ENCODE measurements around the gene CAP2. TPM values are rescaled to one million over a fixed set of nuclear protein-coding genes. Genes with fewer than 3 reads are reported as not detected.

Gene CAP2
- total RNA-seq: 10 to 100 TPM in 1 of 4 donors, 1 to 10 TPM in 3; 4.8 to 10.1 (median 7.8) TPM

- TF ChIP-seq POLR2AphosphoS5 (IDR thresholded peaks at IDR 0.05): peak in 1 of 3 donors; percentile 56
- no peak for TF ChIP-seq CTCF (IDR thresholded peaks at IDR 0.05)
- TF ChIP-seq POLR2A (IDR thresholded peaks at IDR 0.05): peak; percentile 8
- no peak for TF ChIP-seq EP300 (IDR thresholded peaks at IDR 0.05; ENCODE audit: low read depth)
- in situ Hi-C loops (cut with MboI; ENCODE audit: low pct_ligation_motif_present in 1 of 4, low pct_unique_long_range_greater_than_20kb in 1 of 4, low sequenced_read_pairs in 3 of 4): no loop called here
- Histone ChIP-seq H3K27me3 (peaks cover 6% of the 10 kb centered on the region), H3K36me3 (no peaks in the 10 kb centered on the region), H3K27ac (peak within 1 kb of the TSS; percentile 75 to 90 (median 90)), H3K4me1 (peaks cover 0 to 23% (median 5%) of the 10 kb centered on the region in 4 donors), H3K9me3 (no peaks in the 10 kb centered on the region), H3K4me3 (peak within 1 kb of the TSS; percentile 64 to 93 (median 78))
- DNase-seq: peak; percentile 62
- intact Hi-C loops (cut with DNase I; ENCODE audit: low total_unique reads): no loop called here
- WGBS, 2 donors (ENCODE audit: low coverage in 1 of 2): 3 to 10% methylated on average over 4 to 37 of the region's 42 CpGs
These were observed at the start of gene CAP2 for GRCh38 chr6:17392978-17393891. Gene CAP2 (plus strand): TSS chr6:17393595. CDS start chr6:17421556, 27,961 bp downstream.

- TF ChIP-seq POLR2A (IDR thresholded peaks at IDR 0.05) (no peak), POLR2AphosphoS5 (IDR thresholded peaks at IDR 0.05) (no peak), CTCF (IDR thresholded peaks at IDR 0.05) (no peak)
- no peaks in the 10 kb centered on the region for H3K4me1 ChIP-seq
- H3K27me3 ChIP-seq: no peaks in the 10 kb centered on the region
- no peak for DNase-seq
- intact Hi-C loops (cut with DNase I; ENCODE audit: low total_unique reads): no loop called here
- H3K36me3 ChIP-seq: no peaks in the 10 kb centered on the region
- WGBS, 2 donors (ENCODE audit: low coverage in 1 of 2): 44 to 53% methylated on average over 2 of the region's 2 CpGs
- no peak overlapping the region for H3K27ac ChIP-seq
- no peaks in the 10 kb centered on the region for H3K9me3 ChIP-seq
- no peak overlapping the region for H3K4me3 ChIP-seq
- in situ Hi-C loops (cut with MboI; ENCODE audit: low pct_ligation_motif_present in 1 of 4, low pct_unique_long_range_greater_than_20kb in 1 of 4, low sequenced_read_pairs in 3 of 4): no loop called here
These were observed 46.4 kb upstream of the CAP2 start for GRCh38 chr6:17347012-17347411.

- no peak overlapping the region for H3K4me3 ChIP-seq
- no peak for DNase-seq
- 69% methylated on average over 2 of the region's 2 CpGs; no CpG with 5 or more reads in 1 of the 2 donors for WGBS, 2 donors (ENCODE audit: low coverage in 1 of 2)
- no peak overlapping the region for H3K27ac ChIP-seq
- H3K9me3 ChIP-seq: no peaks in the 10 kb centered on the region
- in situ Hi-C loops (cut with MboI; ENCODE audit: low pct_ligation_motif_present in 1 of 4, low pct_unique_long_range_greater_than_20kb in 1 of 4, low sequenced_read_pairs in 3 of 4) (no loop called here), intact Hi-C loops (cut with DNase I; ENCODE audit: low total_unique reads) (no loop called here)
- H3K27me3 ChIP-seq: no peaks in the 10 kb centered on the region
- no peaks in the 10 kb centered on the region for H3K36me3 ChIP-seq
- TF ChIP-seq EP300 (IDR thresholded peaks at IDR 0.05; ENCODE audit: low read depth) (no peak), POLR2A (IDR thresholded peaks at IDR 0.05) (no peak), CTCF (IDR thresholded peaks at IDR 0.05) (no peak), POLR2AphosphoS5 (IDR thresholded peaks at IDR 0.05) (no peak)
- peaks cover 0 to 8% (median 0%) of the 10 kb centered on the region in 4 donors for H3K4me1 ChIP-seq
These were observed 44.0 kb upstream of the CAP2 start for GRCh38 chr6:17349427-17349826.

- in situ Hi-C loops (cut with MboI; ENCODE audit: low pct_ligation_motif_present in 1 of 4, low pct_unique_long_range_greater_than_20kb in 1 of 4, low sequenced_read_pairs in 3 of 4): no loop called here
- no peaks in the 10 kb centered on the region for H3K9me3 ChIP-seq
These were observed 41.1 kb upstream of the CAP2 start for GRCh38 chr6:17352302-17352701.

More at GRCh38 chr6:17352302-17352701, 41.1 kb upstream of the CAP2 start:
- Histone ChIP-seq H3K36me3 (no peaks in the 10 kb centered on the region), H3K4me3 (no peak overlapping the region), H3K27me3 (no peaks in the 10 kb centered on the region), H3K27ac (no peak overlapping the region), H3K4me1 (peaks cover 0 to 18% (median 7%) of the 10 kb centered on the region in 4 donors)
- TF ChIP-seq EP300 (IDR thresholded peaks at IDR 0.05; ENCODE audit: low read depth): no peak
- no peak for TF ChIP-seq POLR2AphosphoS5 (IDR thresholded peaks at IDR 0.05)
- TF ChIP-seq CTCF (IDR thresholded peaks at IDR 0.05): no peak
- TF ChIP-seq POLR2A (IDR thresholded peaks at IDR 0.05): no peak
- intact Hi-C loops (cut with DNase I; ENCODE audit: low total_unique reads): no loop called here
- DNase-seq: no peak

Measured in transverse colon (tissue), 4 donors.